Activated CD4-positive, CD25-positive, alpha-beta regulatory T cell treated with anti-CD3 and anti-CD28 coated beads, Interleukin-2, amount 50 U/mL, for 24 hours (primary cell): ENCODE results near the gene KCNIP3.
"Not testable (repeated sequence)": the region's sequence is repeated elsewhere in the genome, so short reads cannot be mapped to it uniquely, and the experiment has no call there.

Experiments
- ATAC-seq, 2 donors: fragments of 150-1000 bp; cut with Tn5 transposase; one replicate each; pipeline ENCODE4 v1.10.0; 2021; ENCODE audit warnings: mild to moderate bottlenecking in 1 of 2, moderate library complexity in 1 of 2

Gene KCNIP3

GRCh38 chr2:95348609-95349567, 51.7 kb downstream of the KCNIP3 start:
- no peak for ATAC-seq

- no peak for ATAC-seq
These were observed 52.6 kb downstream of the KCNIP3 start for GRCh38 chr2:95349568-95350322.

DNA sequence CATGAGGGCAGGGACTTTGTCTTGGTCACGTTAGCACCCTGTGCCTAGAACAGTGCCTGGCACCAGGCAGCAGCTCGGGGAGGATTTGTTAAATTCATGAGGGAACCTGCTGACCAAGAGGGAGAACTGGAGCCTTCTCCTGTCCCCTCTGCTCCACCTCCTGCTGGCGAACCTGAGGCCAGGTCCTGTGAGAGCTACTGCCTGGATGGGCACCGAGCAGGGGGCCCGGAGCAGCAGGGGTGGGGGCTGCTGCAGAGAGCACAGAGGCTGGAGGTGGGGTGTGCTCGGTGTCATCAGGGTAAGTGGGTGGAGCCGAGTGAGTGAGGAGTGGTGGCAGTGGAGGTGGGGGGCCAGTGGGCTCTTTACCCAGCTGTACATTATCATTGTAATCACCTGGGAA, 53.2 kb downstream of the KCNIP3 start:
- ATAC-seq, result no peak

DNA sequence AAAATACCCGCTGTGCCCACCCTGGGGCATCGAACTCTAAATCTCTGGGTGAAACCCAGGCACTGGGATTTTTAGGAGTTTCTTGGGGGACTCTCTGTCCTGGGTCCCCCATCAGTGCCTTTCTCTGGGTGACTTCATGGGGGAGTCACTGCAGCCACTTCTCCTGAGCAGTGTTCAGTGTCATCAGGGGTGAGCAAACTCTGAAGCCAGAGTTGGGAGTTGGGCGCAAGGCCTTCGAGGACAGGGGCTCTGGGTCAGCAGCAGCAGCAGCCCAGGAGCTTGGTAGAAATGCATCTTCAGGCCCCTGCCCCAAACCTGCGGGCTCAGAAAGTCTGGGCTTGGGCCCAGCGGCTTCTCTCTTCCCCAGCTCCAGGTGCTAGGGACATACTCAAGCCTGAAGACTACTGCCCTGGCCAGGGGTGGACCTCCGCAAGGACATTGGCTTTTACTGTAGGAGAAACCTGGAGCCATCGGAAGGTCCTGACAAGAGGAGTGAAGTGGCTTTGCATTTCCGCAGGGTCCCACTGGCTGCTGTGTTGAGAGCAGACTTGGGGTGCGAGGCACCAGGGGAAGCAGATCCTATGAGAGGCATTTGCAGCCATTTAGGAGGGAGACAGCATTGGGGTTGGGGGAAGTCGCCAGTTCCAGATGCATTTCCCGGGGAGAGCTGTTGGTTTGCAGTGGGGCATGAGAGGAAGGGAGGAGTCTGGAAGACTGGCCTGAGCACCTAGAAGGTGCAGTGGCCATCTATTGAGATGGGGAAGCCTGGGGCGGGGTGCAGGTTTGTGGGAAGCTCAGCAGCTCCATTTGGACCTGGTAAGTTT, 53.8 kb downstream of the KCNIP3 start:
- no peak for ATAC-seq

GRCh38 chr2:95351598-95351915, 54.4 kb downstream of the KCNIP3 start:
- no peak for ATAC-seq

DNA sequence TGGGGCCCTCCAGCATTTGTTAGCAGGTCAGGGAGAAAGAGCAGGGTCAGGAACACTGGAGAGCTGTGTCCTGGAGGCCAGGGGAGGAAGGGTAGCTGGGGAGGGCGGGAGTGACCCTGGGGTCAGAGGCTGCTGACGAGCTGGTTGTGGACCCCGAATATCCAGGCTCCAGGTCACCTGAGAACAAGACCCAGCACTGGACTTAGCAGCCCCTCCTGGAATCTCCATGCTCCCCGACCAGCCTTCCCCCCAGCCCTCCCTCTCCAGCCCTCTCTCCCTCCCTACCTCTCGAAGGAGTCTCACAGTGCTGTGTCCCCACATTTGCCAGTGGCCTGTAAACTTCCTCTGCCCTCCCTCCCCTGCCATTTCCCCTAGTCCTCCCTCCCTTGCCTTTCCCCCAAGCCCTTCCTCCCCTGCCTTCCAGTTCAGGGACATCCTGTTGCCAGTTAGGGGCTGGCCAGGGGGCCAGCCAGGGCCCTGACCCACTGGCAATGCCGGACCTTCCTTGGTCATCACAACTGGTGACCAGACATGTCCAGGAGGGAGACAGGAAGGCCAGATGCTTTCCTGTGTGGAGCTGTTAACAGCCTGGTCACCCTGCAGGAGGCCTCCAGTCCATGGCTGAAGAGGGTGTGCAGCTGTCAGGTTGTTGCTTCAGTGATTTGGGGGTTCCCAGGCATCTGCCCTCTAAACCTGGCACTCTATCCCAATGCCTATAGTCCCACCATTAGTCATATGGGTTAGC, 55.3 kb downstream of the KCNIP3 start:
- ATAC-seq, result no peak

DNA sequence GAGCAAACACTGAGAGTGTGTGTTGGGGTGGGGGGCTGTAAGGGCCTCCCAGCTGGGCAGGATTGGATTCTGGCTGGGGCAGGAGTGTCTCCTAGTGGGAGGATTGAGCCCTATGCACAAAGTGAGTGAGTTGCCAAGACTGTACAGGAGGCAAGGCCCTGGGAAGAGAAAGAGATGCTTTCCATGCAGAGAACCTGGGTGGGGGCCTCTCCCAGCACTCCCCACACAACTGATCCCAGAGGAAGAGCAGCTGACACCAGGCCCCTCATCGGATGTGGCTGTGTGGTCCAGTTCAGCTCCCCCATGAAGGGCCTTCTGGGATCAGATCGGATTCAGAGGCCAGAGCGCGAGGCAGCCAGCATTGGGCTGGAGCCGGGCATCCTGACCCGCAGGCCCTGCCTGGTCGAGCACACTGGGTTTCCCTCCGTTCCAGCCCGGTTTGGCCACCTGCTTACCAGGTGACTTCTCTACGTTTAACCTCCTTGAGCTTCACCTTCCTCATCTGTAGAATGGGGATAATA, 56.0 kb downstream of the KCNIP3 start:
- ATAC-seq, result no peak

GRCh38 chr2:95353613-95354468, 56.7 kb downstream of the KCNIP3 start:
- ATAC-seq, result no peak

- ATAC-seq, result no peak
These were observed 57.3 kb downstream of the KCNIP3 start for GRCh38 chr2:95354469-95354901.

DNA sequence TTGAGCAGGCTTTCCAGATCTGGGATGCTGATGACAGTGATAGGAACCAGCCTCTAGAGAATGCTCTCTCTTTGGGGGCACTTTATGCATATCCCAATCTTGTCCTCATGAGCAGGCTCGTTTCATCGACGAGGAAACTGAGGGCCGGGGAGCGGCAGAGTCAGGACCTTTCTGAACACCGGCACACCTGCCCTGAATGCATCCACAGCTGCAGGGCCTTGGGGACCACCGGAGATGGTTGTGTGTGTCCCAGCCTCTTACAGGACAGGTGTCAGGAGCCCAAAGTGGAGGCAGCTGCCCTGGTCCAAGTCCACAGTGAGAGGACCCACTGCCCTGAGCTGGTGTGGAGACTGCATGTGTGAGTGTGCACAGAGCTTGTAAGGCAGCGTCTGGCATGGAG, 57.8 kb downstream of the KCNIP3 start:
- no peak for ATAC-seq

DNA sequence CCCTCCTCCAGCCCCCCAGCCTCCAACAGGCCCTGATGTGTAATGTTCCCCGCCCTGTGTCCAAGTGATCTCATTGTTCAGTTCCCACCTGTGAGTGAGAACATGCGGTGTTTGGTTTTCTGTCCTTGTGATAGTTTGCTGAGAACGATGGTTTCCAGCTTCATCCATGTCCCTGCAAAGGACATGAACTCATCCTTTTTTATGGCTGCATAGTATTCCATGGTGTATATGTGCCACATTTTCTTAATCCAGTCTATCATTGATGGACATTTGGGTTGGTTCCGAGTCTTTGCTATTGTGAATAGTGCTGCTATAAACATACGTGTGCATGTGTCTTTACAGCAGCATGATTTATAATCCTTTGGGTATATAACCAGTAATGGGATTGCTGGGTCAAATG, 58.3 kb downstream of the KCNIP3 start:
- not testable (repeated sequence) for ATAC-seq

- ATAC-seq, result no peak
These were observed 59.9 kb downstream of the KCNIP3 start for GRCh38 chr2:95356821-95357700.

- no peak for ATAC-seq
These were observed 60.7 kb downstream of the KCNIP3 start for GRCh38 chr2:95357717-95358280.

- ATAC-seq, result no peak
These were observed 61.9 kb downstream of the KCNIP3 start for GRCh38 chr2:95359031-95359430.

- no peak for ATAC-seq
These were observed 62.4 kb downstream of the KCNIP3 start for GRCh38 chr2:95359501-95359930.

DNA sequence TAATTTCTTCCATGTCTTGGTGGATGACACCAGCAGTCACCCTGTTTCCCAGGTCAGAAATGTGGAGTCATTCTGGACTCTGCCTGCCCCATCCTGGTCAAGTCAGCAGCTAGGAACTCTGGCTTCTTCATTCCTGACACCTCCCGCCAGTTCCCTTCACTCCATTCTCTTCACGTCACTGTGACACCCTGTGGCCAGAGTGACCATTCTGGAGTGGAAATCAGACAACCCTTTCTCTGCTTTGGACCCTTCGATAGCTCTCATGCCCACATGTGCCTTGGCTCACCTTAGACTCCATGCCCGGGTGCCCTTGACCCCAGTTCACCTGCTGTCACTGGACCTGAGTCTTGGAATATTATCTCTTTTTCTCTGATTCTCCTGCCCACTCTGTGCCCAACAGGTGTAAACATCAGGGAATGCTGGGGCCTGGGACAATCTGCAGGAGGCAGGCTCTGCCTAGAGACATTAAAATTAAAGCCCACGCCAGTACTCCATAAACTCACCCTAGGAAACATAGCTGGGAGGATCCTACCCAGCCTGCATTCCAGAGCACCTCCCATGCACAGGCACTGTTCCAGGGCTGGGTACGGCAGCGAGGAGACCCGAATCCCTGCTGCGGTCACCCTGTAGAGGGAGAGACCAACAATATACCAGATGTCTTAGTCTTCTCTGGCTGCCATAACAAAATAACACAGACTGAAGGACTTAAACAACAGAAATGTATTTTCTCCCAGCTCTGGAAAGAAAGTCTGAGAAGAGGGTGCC, 64.3 kb downstream of the KCNIP3 start:
- no peak for ATAC-seq

DNA sequence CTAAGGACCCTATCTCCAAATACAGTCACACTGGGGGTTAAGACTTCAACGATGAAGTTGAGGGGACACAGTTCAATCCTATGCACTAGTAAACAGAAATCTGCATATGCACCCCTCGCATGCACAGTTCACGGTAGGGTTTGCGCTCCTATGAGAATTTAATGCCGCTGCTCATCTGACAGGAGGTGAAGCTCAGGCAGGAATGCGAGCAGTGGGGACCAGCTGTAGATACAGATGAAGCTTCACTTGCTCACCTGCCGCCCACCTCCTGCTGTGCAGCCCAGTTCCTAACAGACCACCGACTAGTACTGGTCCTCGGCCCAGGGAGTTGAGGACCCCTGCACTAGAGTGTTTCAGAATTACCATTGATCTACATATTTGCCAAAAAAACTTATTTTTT, 65.3 kb downstream of the KCNIP3 start:
- no peak for ATAC-seq

DNA sequence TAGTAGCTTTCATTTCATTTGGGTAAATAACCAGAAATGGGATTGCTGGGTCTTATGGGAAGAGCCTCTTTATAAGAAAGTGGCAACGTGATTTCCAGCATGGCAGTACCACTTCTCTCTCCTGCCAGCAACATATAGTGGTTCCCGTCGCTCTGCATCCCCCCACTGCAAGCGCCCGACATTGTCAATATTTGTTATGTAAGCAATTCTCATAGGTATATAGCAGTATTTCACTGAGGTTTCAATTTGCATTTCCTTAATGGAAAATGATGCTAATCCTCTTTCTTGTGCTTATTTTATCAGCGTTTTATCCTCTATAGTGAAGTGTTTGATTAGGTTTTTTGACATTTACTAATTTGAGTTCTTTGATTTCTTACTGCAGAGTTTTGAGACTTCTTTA, 69.4 kb downstream of the KCNIP3 start:
- ATAC-seq, result no peak
